Nephron progenitor cell (in vitro differentiated cells): ENCODE measurements around the gene CPNE2.

ENCODE experiments used
- DNase-seq: peaks from one replicate; pipeline ENCODE4 v3.0.0; 2021
- H3K27ac Mint-ChIP-seq: 2 replicates; pipeline ENCODE4 v1.8.0; 2021; ENCODE audit warnings: mild to moderate bottlenecking, moderate library complexity, mixed read lengths
- H3K27me3 Mint-ChIP-seq: 2 replicates; pipeline ENCODE4 v1.8.0; 2021; ENCODE audit warnings: mild to moderate bottlenecking, low read depth, mixed read lengths; ENCODE audit not compliant: poor library complexity
- H3K36me3 Mint-ChIP-seq: 2 replicates; pipeline ENCODE4 v1.8.0; 2021; ENCODE audit warnings: low read depth, mixed read lengths
- H3K4me1 Mint-ChIP-seq: 2 replicates; pipeline ENCODE4 v1.8.0; 2021; ENCODE audit warnings: mixed read lengths
- H3K4me3 Mint-ChIP-seq: 2 replicates; pipeline ENCODE4 v1.8.0; 2021; ENCODE audit warnings: mild to moderate bottlenecking, moderate library complexity, mixed read lengths
- H3K9me3 Mint-ChIP-seq: 2 replicates; pipeline ENCODE4 v1.8.0; 2021; ENCODE audit warnings: mild to moderate bottlenecking, moderate library complexity, mixed read lengths
- CTCF ChIP-seq: fragments of 200-600 bp; sonication (generic); IDR thresholded peaks from 2 replicates; pipeline ENCODE4 v1.5.0; 2021; ENCODE audit warnings: antibody characterized with exemption

Gene CPNE2

GRCh38 chr16:57091975-57092785, at the start of gene CPNE2:
CPNE2 (plus strand) TSS chr16:57092583; CDS start chr16:57110743, 18,160 bp downstream.
- TF ChIP-seq CTCF = no peak
- Mint-ChIP-seq H3K36me3 (no peaks in the 10 kb centered on the region), H3K9me3 (no peaks in the 10 kb centered on the region), H3K4me1 (peaks cover 29% of the 10 kb centered on the region), H3K27me3 (peaks cover 34% of the 10 kb centered on the region), H3K4me3 (peak within 1 kb of the TSS; percentile 86), H3K27ac (no peak within 1 kb of the TSS)
- DNase-seq = peak; percentile 78

- no peak for DNase-seq
- Mint-ChIP-seq H3K36me3 (no peaks in the 10 kb centered on the region), H3K27ac (no peak overlapping the region), H3K4me1 (peaks cover 18% of the 10 kb centered on the region), H3K4me3 (no peak overlapping the region), H3K9me3 (peaks cover 14% of the 10 kb centered on the region), H3K27me3 (peaks cover 22% of the 10 kb centered on the region)
- no peak for TF ChIP-seq CTCF
Observed at GRCh38 chr16:57043248-57043647, 49.1 kb upstream of the CPNE2 start.

GRCh38 chr16:57044931-57045693, 47.3 kb upstream of the CPNE2 start:
- Mint-ChIP-seq H3K4me1 (peaks cover 14% of the 10 kb centered on the region), H3K9me3 (peaks cover 13% of the 10 kb centered on the region), H3K36me3 (no peaks in the 10 kb centered on the region), H3K27ac (no peak overlapping the region), H3K4me3 (peak overlapping the region; percentile 15), H3K27me3 (peaks cover 12% of the 10 kb centered on the region)
- no peak for DNase-seq
- no peak for TF ChIP-seq CTCF

GRCh38 chr16:57045694-57046381, 46.5 kb upstream of the CPNE2 start:
- peak; percentile 46 for TF ChIP-seq CTCF
- H3K27me3 Mint-ChIP-seq = peaks cover 10% of the 10 kb centered on the region
- peak overlapping the region; percentile 15 for H3K4me3 Mint-ChIP-seq
- no peaks in the 10 kb centered on the region for H3K36me3 Mint-ChIP-seq
- peaks cover 18% of the 10 kb centered on the region for H3K4me1 Mint-ChIP-seq
- peak; percentile 69 for DNase-seq
- peaks cover 9% of the 10 kb centered on the region for H3K9me3 Mint-ChIP-seq
- no peak overlapping the region for H3K27ac Mint-ChIP-seq

GRCh38 chr16:57048095-57048494, 44.3 kb upstream of the CPNE2 start:
- TF ChIP-seq CTCF = no peak
- Mint-ChIP-seq H3K9me3 (no peaks in the 10 kb centered on the region), H3K27ac (no peak overlapping the region), H3K4me3 (no peak overlapping the region), H3K4me1 (peaks cover 13% of the 10 kb centered on the region), H3K27me3 (peaks cover 10% of the 10 kb centered on the region), H3K36me3 (no peaks in the 10 kb centered on the region)
- no peak for DNase-seq
